Mucosa of descending colon (tissue), 3 donors: ENCODE measurements around the gene ANO3. TPM values are rescaled to one million over a fixed set of nuclear protein-coding genes. Genes with fewer than 3 reads are reported as not detected.

Experiments
- ATAC-seq: fragments of 200-7000 bp; cut with Tn5 transposase; one replicate; pipeline ENCODE4 v1.9.1; 2020; ENCODE audit warnings: mild to moderate bottlenecking, moderate library complexity
- DNase-seq, 3 donors: peaks; one replicate each; pipeline ENCODE4 v3.0.0-alpha.2; 2020
- H3K36me3 ChIP-seq: fragments of 200-600 bp; one replicate; pipeline ENCODE4 v1.8.0; 2021; ENCODE audit warnings: low read depth, mild to moderate bottlenecking
- H3K4me1 ChIP-seq: fragments of 200-600 bp; one replicate; pipeline ENCODE4 v1.8.0; 2021; ENCODE audit warnings: low read depth, mild to moderate bottlenecking
- H3K4me3 ChIP-seq: fragments of 200-600 bp; one replicate; pipeline ENCODE4 v1.8.0; 2021; ENCODE audit warnings: mild to moderate bottlenecking
- H3K9me3 ChIP-seq: fragments of 200-600 bp; one replicate; pipeline ENCODE4 v1.8.0; 2021; ENCODE audit warnings: mild to moderate bottlenecking
- CTCF ChIP-seq: fragments of 200-600 bp; IDR thresholded peaks from one replicate; pipeline ENCODE4 v1.8.0; 2022; ENCODE audit warnings: antibody characterized with exemption, mild to moderate bottlenecking
- intact Hi-C, 2 donors: fragments of 100-400 bp; cut with DNase I in 1 of 2; cut with micrococcal nuclease in 1 of 2; formaldehyde crosslinking; loops; one replicate each; pipeline versions ENCODE4 v1.11.0 to v1.11.1; 2022; cut with DNase I, micrococcal nuclease
- total RNA-seq, 3 donors: library from RNA; stranded (reverse); fragmentation: NEBNext Ultra II Directional in 2 of 3; extraction: Animal tissue kit (Norgen Biotek cat#: 25700) in 2 of 3; gene quantifications; one replicate each; pipeline versions ENCODE4 v1.2.1 to v1.2.4, GENCODE V29; 2021 to 2023
- donor health status: DM: no; HTN: no; CAD: no; lungs with moderate emphysema.
- donor health status: DM: no; HTN: no; CAD: no.
- donor health status: DM: no; HTN: yes; CAD: no.

The ANO3 gene
- total RNA-seq, 3 donors from 2014 or later = 0.31 to 1.3 (median 0.35) TPM

- H3K4me1 ChIP-seq = no peaks in the 10 kb centered on the region
- ATAC-seq = no peak
- intact Hi-C loops = no loop called here
- no peaks in the 10 kb centered on the region for H3K9me3 ChIP-seq
- TF ChIP-seq CTCF = no peak
- DNase-seq = no peak
- H3K4me3 ChIP-seq = no peak overlapping the region
- no peaks in the 10 kb centered on the region for H3K36me3 ChIP-seq
These were observed 225.7 kb downstream of the ANO3 start for GRCh38 chr11:26557666-26558065.

GRCh38 chr11:26558190-26558589, 226.3 kb downstream of the ANO3 start:
- no peaks in the 10 kb centered on the region for H3K36me3 ChIP-seq

GRCh38 chr11:26569646-26570045, 237.7 kb downstream of the ANO3 start:
- no peak overlapping the region for H3K4me3 ChIP-seq

More at GRCh38 chr11:26558190-26558589, 226.3 kb downstream of the ANO3 start:
- ATAC-seq (no peak), DNase-seq (no peak)
- Histone ChIP-seq H3K9me3 (no peaks in the 10 kb centered on the region), H3K4me1 (no peaks in the 10 kb centered on the region), H3K4me3 (no peak overlapping the region)
- TF ChIP-seq CTCF = no peak
- intact Hi-C loops = no loop called here

GRCh38 chr11:26571861-26572654, 240.1 kb downstream of the ANO3 start, which contains the start of gene MUC15:
MUC15 (minus strand) TSS chr11:26572263; CDS start chr11:26567094, 5,169 bp downstream.
- intact Hi-C loops = no loop called here
- Histone ChIP-seq H3K4me1 (no peaks in the 10 kb centered on the region), H3K4me3 (no peak within 1 kb of the TSS), H3K36me3 (no peaks in the 10 kb centered on the region), H3K9me3 (no peaks in the 10 kb centered on the region)
- DNase-seq = no peak
- no peak for TF ChIP-seq CTCF
- ATAC-seq = no peak

More at GRCh38 chr11:26569646-26570045, 237.7 kb downstream of the ANO3 start:
- Histone ChIP-seq H3K4me1 (no peaks in the 10 kb centered on the region), H3K9me3 (no peaks in the 10 kb centered on the region), H3K36me3 (no peaks in the 10 kb centered on the region)
- ATAC-seq (no peak), DNase-seq (no peak)
- intact Hi-C loops = no loop called here
- no peak for TF ChIP-seq CTCF

- no peak for TF ChIP-seq CTCF
- no peaks in the 10 kb centered on the region for H3K36me3 ChIP-seq
- ATAC-seq (no peak), DNase-seq (no peak)
- no peak overlapping the region for H3K4me3 ChIP-seq
- intact Hi-C loops = no loop called here
- H3K4me1 ChIP-seq = no peaks in the 10 kb centered on the region
- H3K9me3 ChIP-seq = no peaks in the 10 kb centered on the region
These were observed 241.0 kb downstream of the ANO3 start for GRCh38 chr11:26572770-26573402.
